ENCODE measurements around the gene BPIFA2. TPM values are rescaled to one million over a fixed set of nuclear protein-coding genes. Genes with fewer than 3 reads are reported as not detected.

The BPIFA2 gene
- total and polyA plus RNA-seq, 2 donors (not counting 1 experiment from before 2014, with no cell fraction given), result not detected

DNA sequence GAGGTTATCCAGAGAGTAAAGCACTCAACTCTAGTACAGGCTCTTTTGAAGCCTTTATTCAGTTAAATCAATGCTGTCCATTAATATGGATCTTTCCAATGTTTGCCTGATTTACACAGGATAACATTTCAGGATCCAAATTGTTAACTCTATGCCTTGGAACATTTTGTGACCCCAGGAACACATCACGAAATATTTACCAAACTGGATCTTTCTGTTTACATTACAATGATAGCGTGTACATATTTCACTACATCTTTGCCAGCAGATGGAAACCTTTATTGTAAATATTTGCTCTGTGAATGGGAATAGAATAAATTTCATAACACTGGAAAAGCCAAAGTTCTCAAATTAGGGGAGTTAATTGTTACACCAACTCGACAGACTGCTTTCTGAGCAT, 23.5 kb downstream of the BPIFA2 start:
- no peaks in the 10 kb centered on the region for H4K20me1 ChIP-seq (ENCODE audit: control insufficient read depth, insufficient read depth, low read length, poor library complexity, severe bottlenecking)
- TF ChIP-seq, protein P1, sequence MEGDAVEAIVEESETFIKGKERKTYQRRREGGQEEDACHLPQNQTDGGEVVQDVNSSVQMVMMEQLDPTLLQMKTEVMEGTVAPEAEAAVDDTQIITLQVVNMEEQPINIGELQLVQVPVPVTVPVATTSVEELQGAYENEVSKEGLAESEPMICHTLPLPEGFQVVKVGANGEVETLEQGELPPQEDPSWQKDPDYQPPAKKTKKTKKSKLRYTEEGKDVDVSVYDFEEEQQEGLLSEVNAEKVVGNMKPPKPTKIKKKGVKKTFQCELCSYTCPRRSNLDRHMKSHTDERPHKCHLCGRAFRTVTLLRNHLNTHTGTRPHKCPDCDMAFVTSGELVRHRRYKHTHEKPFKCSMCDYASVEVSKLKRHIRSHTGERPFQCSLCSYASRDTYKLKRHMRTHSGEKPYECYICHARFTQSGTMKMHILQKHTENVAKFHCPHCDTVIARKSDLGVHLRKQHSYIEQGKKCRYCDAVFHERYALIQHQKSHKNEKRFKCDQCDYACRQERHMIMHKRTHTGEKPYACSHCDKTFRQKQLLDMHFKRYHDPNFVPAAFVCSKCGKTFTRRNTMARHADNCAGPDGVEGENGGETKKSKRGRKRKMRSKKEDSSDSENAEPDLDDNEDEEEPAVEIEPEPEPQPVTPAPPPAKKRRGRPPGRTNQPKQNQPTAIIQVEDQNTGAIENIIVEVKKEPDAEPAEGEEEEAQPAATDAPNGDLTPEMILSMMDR (IDR thresholded peaks at IDR 0.05), result no peak
- TF ChIP-seq EZH2 (IDR thresholded peaks at IDR 0.05; ENCODE audit: borderline replicate concordance, insufficient read depth, low read depth, low read length, poor library complexity, severe bottlenecking), result no peak
- intact Hi-C loops (cut with micrococcal nuclease), result no loop called here
- H3K27me3 Mint-ChIP-seq, result peaks cover 12% of the 10 kb centered on the region
- H3K9me3 Mint-ChIP-seq (ENCODE audit: insufficient read depth), result no peaks in the 10 kb centered on the region
- no peak overlapping the region for H2AFZ ChIP-seq (ENCODE audit: insufficient read depth, low read depth, low read length, poor library complexity, severe bottlenecking)
- POLR2A ChIA-PET, result no interaction called here
- DNase-seq, result no peak
- no peak overlapping the region for H3K27ac ChIP-seq (ENCODE audit: low read length in 2 of 2)
- H3K4me1 Mint-ChIP-seq, result no peaks in the 10 kb centered on the region
- H3K27me3 ChIP-seq (replicated peaks in 1 of 4; ENCODE audit: control extremely low read depth in 1 of 4, control insufficient read depth in 3 of 4, insufficient read depth in 4 of 4, low read length in 3 of 4), result peaks cover 0 to 3% (median 1%) of the 10 kb centered on the region in 4 experiments
- H3K4me3 Mint-ChIP-seq, result no peak overlapping the region
- CTCF ChIA-PET, result interaction anchor here (0.5 to 0.6 kb wide), 2 partner anchors 281 to 970 kb away, joined by 3 to 4 read pairs; no protein-coding TSS in a partner anchor
- no peaks in the 10 kb centered on the region for H3K36me3 ChIP-seq (replicated peaks in 1 of 2; ENCODE audit: control extremely low read depth in 1 of 2, control insufficient read depth in 1 of 2, extremely low read depth in 1 of 2, insufficient read depth in 2 of 2, low read length in 1 of 2)
- H3K4me3 ChIP-seq (ENCODE audit: control extremely low read depth in 1 of 5, extremely low read depth in 1 of 5, insufficient read depth in 1 of 5, low read depth in 2 of 5, low read length in 4 of 5), result no peak overlapping the region
- H3K9me3 ChIP-seq (ENCODE audit: control extremely low read depth in 1 of 3, control insufficient read depth in 2 of 3, insufficient read depth in 1 of 3, low read length in 2 of 3), result no peaks in the 10 kb centered on the region
- no peak overlapping the region for H3K4me2 ChIP-seq (replicated peaks; ENCODE audit: low read depth, low read length, poor library complexity, severe bottlenecking)
- H3K27ac Mint-ChIP-seq, result no peak overlapping the region
- WGBS (ENCODE audit: insufficient coverage), result 36% methylated on average over 1 of the region's 3 CpGs
- H3K4me1 ChIP-seq (ENCODE audit: control insufficient read depth in 2 of 2, insufficient read depth in 2 of 2, low read length in 2 of 2), result no peaks in the 10 kb centered on the region
- H3K79me2 ChIP-seq (ENCODE audit: control insufficient read depth, insufficient read depth, low read length), result no peaks in the 10 kb centered on the region
- no peak for ATAC-seq (ENCODE audit: low read depth)
- H3K9ac ChIP-seq (ENCODE audit: low read length), result no peak overlapping the region

DNA sequence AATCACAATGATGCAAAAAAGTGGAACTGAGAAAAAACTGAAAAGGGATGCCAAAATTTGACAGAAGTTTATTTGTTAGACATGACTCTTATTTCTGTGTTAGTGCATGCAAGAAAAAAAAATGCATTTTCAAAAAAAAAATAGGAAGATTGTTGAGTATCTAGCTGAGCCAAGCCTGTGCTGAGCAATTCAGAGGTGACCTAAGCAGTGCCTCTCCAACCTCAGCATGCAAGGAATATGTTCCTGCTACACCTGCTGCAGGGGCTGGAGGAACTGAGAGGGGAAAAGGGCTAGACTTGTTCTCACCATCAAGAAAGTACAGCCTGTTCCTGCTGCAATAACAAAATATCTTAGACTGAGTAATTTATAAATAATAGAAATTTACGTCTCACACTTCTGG, 24.0 kb downstream of the BPIFA2 start:
- Histone ChIP-seq H3K79me2 (ENCODE audit: control insufficient read depth, insufficient read depth, low read length) (no peaks in the 10 kb centered on the region), H3K4me2 (replicated peaks; ENCODE audit: low read depth, low read length, poor library complexity, severe bottlenecking) (no peak overlapping the region), H3K9ac (ENCODE audit: low read length) (no peak overlapping the region), H3K27me3 (replicated peaks in 1 of 4; ENCODE audit: control extremely low read depth in 1 of 4, control insufficient read depth in 3 of 4, insufficient read depth in 4 of 4, low read length in 3 of 4) (peaks cover 0 to 3% (median 1%) of the 10 kb centered on the region in 4 experiments), H4K20me1 (ENCODE audit: control insufficient read depth, insufficient read depth, low read length, poor library complexity, severe bottlenecking) (no peaks in the 10 kb centered on the region), H3K36me3 (replicated peaks in 1 of 2; ENCODE audit: control extremely low read depth in 1 of 2, control insufficient read depth in 1 of 2, extremely low read depth in 1 of 2, insufficient read depth in 2 of 2, low read length in 1 of 2) (no peaks in the 10 kb centered on the region), H3K4me1 (ENCODE audit: control insufficient read depth in 2 of 2, insufficient read depth in 2 of 2, low read length in 2 of 2) (no peaks in the 10 kb centered on the region), H2AFZ (ENCODE audit: insufficient read depth, low read depth, low read length, poor library complexity, severe bottlenecking) (no peak overlapping the region), H3K9me3 (ENCODE audit: control extremely low read depth in 1 of 3, control insufficient read depth in 2 of 3, insufficient read depth in 1 of 3, low read length in 2 of 3) (no peaks in the 10 kb centered on the region), H3K4me3 (ENCODE audit: control extremely low read depth in 1 of 5, extremely low read depth in 1 of 5, insufficient read depth in 1 of 5, low read depth in 2 of 5, low read length in 4 of 5) (no peak overlapping the region), H3K27ac (ENCODE audit: low read length in 2 of 2) (no peak overlapping the region)
- no peak for DNase-seq
- no CpG with 5 or more reads among the region's 1 CpG for WGBS (ENCODE audit: insufficient coverage)
- no peak overlapping the region for H3K4me3 Mint-ChIP-seq
- TF ChIP-seq EZH2 (IDR thresholded peaks at IDR 0.05; ENCODE audit: borderline replicate concordance, insufficient read depth, low read depth, low read length, poor library complexity, severe bottlenecking), result no peak
- TF ChIP-seq, protein P1 (IDR thresholded peaks at IDR 0.05), result no peak
- ChIA-PET POLR2A (no interaction called here), CTCF (interaction anchor here (0.6 kb wide), 1 partner anchor 969 kb away, joined by 3 read pairs; no protein-coding TSS in a partner anchor)
- intact Hi-C loops (cut with micrococcal nuclease), result no loop called here
- H3K9me3 Mint-ChIP-seq (ENCODE audit: insufficient read depth), result no peaks in the 10 kb centered on the region
- peaks cover 12% of the 10 kb centered on the region for H3K27me3 Mint-ChIP-seq
- no peak for ATAC-seq (ENCODE audit: low read depth)
- H3K27ac Mint-ChIP-seq, result no peak overlapping the region
- H3K4me1 Mint-ChIP-seq, result no peaks in the 10 kb centered on the region

All from B cell (primary cell).